ENCODE measurements around the gene GGT6.

- TF ChIP-seq RARB (CRISPR knock-in tag; IDR thresholded peaks at IDR 0.05) (no peak), ZC3H10 (CRISPR knock-in tag; IDR thresholded peaks at IDR 0.05) (no peak), BACH2 (CRISPR knock-in tag; IDR thresholded peaks at IDR 0.05; ENCODE audit: borderline replicate concordance) (no peak), POU6F1 (CRISPR knock-in tag; IDR thresholded peaks at IDR 0.05; ENCODE audit: borderline replicate concordance, low read depth) (no peak), ZFP3 (CRISPR knock-in tag; IDR thresholded peaks at IDR 0.05) (no peak), ZFP30 (CRISPR knock-in tag; IDR thresholded peaks at IDR 0.05) (no peak)
- TF ChIP-seq, protein P1, sequence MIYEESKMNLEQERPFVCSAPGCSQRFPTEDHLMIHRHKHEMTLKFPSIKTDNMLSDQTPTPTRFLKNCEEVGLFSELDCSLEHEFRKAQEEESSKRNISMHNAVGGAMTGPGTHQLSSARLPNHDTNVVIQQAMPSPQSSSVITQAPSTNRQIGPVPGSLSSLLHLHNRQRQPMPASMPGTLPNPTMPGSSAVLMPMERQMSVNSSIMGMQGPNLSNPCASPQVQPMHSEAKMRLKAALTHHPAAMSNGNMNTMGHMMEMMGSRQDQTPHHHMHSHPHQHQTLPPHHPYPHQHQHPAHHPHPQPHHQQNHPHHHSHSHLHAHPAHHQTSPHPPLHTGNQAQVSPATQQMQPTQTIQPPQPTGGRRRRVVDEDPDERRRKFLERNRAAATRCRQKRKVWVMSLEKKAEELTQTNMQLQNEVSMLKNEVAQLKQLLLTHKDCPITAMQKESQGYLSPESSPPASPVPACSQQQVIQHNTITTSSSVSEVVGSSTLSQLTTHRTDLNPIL (CRISPR knock-in tag; IDR thresholded peaks at IDR 0.05; ENCODE audit: low read depth), result no peak
- TF ChIP-seq, protein P2, sequence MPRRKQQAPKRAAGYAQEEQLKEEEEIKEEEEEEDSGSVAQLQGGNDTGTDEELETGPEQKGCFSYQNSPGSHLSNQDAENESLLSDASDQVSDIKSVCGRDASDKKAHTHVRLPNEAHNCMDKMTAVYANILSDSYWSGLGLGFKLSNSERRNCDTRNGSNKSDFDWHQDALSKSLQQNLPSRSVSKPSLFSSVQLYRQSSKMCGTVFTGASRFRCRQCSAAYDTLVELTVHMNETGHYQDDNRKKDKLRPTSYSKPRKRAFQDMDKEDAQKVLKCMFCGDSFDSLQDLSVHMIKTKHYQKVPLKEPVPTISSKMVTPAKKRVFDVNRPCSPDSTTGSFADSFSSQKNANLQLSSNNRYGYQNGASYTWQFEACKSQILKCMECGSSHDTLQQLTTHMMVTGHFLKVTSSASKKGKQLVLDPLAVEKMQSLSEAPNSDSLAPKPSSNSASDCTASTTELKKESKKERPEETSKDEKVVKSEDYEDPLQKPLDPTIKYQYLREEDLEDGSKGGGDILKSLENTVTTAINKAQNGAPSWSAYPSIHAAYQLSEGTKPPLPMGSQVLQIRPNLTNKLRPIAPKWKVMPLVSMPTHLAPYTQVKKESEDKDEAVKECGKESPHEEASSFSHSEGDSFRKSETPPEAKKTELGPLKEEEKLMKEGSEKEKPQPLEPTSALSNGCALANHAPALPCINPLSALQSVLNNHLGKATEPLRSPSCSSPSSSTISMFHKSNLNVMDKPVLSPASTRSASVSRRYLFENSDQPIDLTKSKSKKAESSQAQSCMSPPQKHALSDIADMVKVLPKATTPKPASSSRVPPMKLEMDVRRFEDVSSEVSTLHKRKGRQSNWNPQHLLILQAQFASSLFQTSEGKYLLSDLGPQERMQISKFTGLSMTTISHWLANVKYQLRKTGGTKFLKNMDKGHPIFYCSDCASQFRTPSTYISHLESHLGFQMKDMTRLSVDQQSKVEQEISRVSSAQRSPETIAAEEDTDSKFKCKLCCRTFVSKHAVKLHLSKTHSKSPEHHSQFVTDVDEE (CRISPR knock-in tag; IDR thresholded peaks at IDR 0.05), result no peak
These were observed 15.0 kb downstream of the GGT6 start for GRCh38 chr17:4545217-4545951.

Data from SK-N-SH treated with all-trans-retinoic acid at 6 μM for 48 hours (cell line).